ENCODE data around the gene CMSS1.

Gene CMSS1

GRCh38 chr3:100155128-100155527 is 337.5 kb downstream of the CMSS1 start:
- TF ChIP-seq CTCF (IDR thresholded peaks at IDR 0.05; ENCODE audit: unreplicated experiment in 3 of 3): no peak
- Mint-ChIP-seq H3K4me1 (peaks cover 47% of the 10 kb centered on the region), H3K27me3 (ENCODE audit: low read depth) (no peaks in the 10 kb centered on the region), H3K4me3 (no peak overlapping the region), H3K9me3 (peaks cover 18% of the 10 kb centered on the region), H3K36me3 (ENCODE audit: low read depth) (peaks cover 41% of the 10 kb centered on the region), H3K27ac (peak overlapping the region in 1 of 3 experiments; percentile 21)

- Mint-ChIP-seq H3K27me3 (ENCODE audit: low read depth) (no peaks in the 10 kb centered on the region), H3K27ac (no peak overlapping the region), H3K4me3 (no peak overlapping the region), H3K4me1 (peaks cover 48% of the 10 kb centered on the region), H3K36me3 (ENCODE audit: low read depth) (peaks cover 41% of the 10 kb centered on the region), H3K9me3 (peaks cover 18% of the 10 kb centered on the region)
- no peak for TF ChIP-seq CTCF (IDR thresholded peaks at IDR 0.05; ENCODE audit: unreplicated experiment in 3 of 3)
Measured at GRCh38 chr3:100155590-100155989, 337.9 kb downstream of the CMSS1 start.

GRCh38 chr3:100157685-100158084 is 340.0 kb downstream of the CMSS1 start:
- Mint-ChIP-seq H3K4me3 (no peak overlapping the region), H3K27me3 (ENCODE audit: low read depth) (no peaks in the 10 kb centered on the region), H3K4me1 (peaks cover 49% of the 10 kb centered on the region), H3K27ac (peak overlapping the region in 1 of 3 experiments; percentile 69), H3K9me3 (peaks cover 18% of the 10 kb centered on the region), H3K36me3 (ENCODE audit: low read depth) (peaks cover 33% of the 10 kb centered on the region)
- no peak for TF ChIP-seq CTCF (IDR thresholded peaks at IDR 0.05; ENCODE audit: unreplicated experiment in 3 of 3)

- peaks cover 51% of the 10 kb centered on the region for H3K4me1 Mint-ChIP-seq
- TF ChIP-seq CTCF (IDR thresholded peaks at IDR 0.05; ENCODE audit: unreplicated experiment in 3 of 3): no peak
- no peak overlapping the region for H3K4me3 Mint-ChIP-seq
- H3K9me3 Mint-ChIP-seq: peaks cover 18% of the 10 kb centered on the region
- H3K27me3 Mint-ChIP-seq (ENCODE audit: low read depth): no peaks in the 10 kb centered on the region
- peak overlapping the region in 2 of 3 experiments; percentile 15 to 69 for H3K27ac Mint-ChIP-seq
- peaks cover 26% of the 10 kb centered on the region for H3K36me3 Mint-ChIP-seq (ENCODE audit: low read depth)
Measured at GRCh38 chr3:100158918-100159330, 341.3 kb downstream of the CMSS1 start.

GRCh38 chr3:100159331-100160153 is 341.9 kb downstream of the CMSS1 start:
- H3K36me3 Mint-ChIP-seq (ENCODE audit: low read depth): peaks cover 26% of the 10 kb centered on the region
- no peaks in the 10 kb centered on the region for H3K27me3 Mint-ChIP-seq (ENCODE audit: low read depth)
- H3K4me1 Mint-ChIP-seq: peaks cover 55% of the 10 kb centered on the region
- no peak overlapping the region for H3K4me3 Mint-ChIP-seq
- H3K27ac Mint-ChIP-seq: peak overlapping the region; percentile 15 to 69 (median 26)
- H3K9me3 Mint-ChIP-seq: peaks cover 18% of the 10 kb centered on the region
- TF ChIP-seq CTCF (IDR thresholded peaks at IDR 0.05; ENCODE audit: unreplicated experiment in 3 of 3): no peak

- peaks cover 12% of the 10 kb centered on the region for H3K9me3 Mint-ChIP-seq
- peak overlapping the region in 2 of 3 experiments; percentile 44 to 69 for H3K27ac Mint-ChIP-seq
- peaks cover 55% of the 10 kb centered on the region for H3K4me1 Mint-ChIP-seq
- no peaks in the 10 kb centered on the region for H3K27me3 Mint-ChIP-seq (ENCODE audit: low read depth)
- no peak overlapping the region for H3K4me3 Mint-ChIP-seq
- H3K36me3 Mint-ChIP-seq (ENCODE audit: low read depth): peaks cover 19% of the 10 kb centered on the region
- TF ChIP-seq CTCF (IDR thresholded peaks at IDR 0.05; ENCODE audit: unreplicated experiment in 3 of 3): no peak
Measured at GRCh38 chr3:100160521-100160920, 342.9 kb downstream of the CMSS1 start.

Measured in nephron (organoid).